MCF 10A (cell line): ENCODE results near the gene DCP2. TPM values are rescaled to one million over a fixed set of nuclear protein-coding genes. Genes with fewer than 3 reads are reported as not detected.

ENCODE experiments used
- BruUV-seq: library from RNA; stranded (reverse); fragments of 400-500 nt; replicated peaks from 2 replicates; lab custom pipeline; 2021; lab: Mats Ljungman, UMichigan
- CTCF ChIA-PET: fragments of 300-600 bp; sonication (Branson Sonifier 250); formaldehyde crosslinking; extraction: SDS; loops from one replicate; lab custom pipeline; 2021; ENCODE audit warnings: antibody characterized with exemption, inconsistent platforms; lab: Yijun Ruan, JAX
- POLR2A ChIA-PET: fragments of 300-600, 350-650 bp; sonication (Branson Sonifier 250); formaldehyde crosslinking; extraction: SDS; loops from one replicate; lab custom pipeline; 2020; ENCODE audit warnings: antibody characterized with exemption, inconsistent platforms; lab: Yijun Ruan, JAX
- DNase-seq: peaks from one replicate; pipeline ENCODE4 v3.0.0-alpha.2; 2018; ENCODE audit not compliant: unreplicated experiment
- H3K27ac Mint-ChIP-seq: one replicate; pipeline ENCODE4 v1.8.0; 2022; ENCODE audit warnings: mild to moderate bottlenecking, low read depth, mixed read lengths; ENCODE audit not compliant: unreplicated experiment
- H3K27me3 Mint-ChIP-seq: one replicate; pipeline ENCODE4 v1.8.0; 2022; ENCODE audit warnings: mixed read lengths; ENCODE audit not compliant: insufficient read depth, unreplicated experiment
- H3K36me3 Mint-ChIP-seq: one replicate; pipeline ENCODE4 v1.8.0; 2022; ENCODE audit warnings: mild to moderate bottlenecking, moderate library complexity, mixed read lengths; ENCODE audit not compliant: insufficient read depth, unreplicated experiment
- H3K4me1 Mint-ChIP-seq: one replicate; pipeline ENCODE4 v1.8.0; 2022; ENCODE audit warnings: mixed read lengths; ENCODE audit not compliant: insufficient read depth, unreplicated experiment
- H3K4me3 Mint-ChIP-seq: one replicate; pipeline ENCODE4 v1.8.0; 2022; ENCODE audit warnings: mild to moderate bottlenecking, moderate library complexity, mixed read lengths; ENCODE audit not compliant: unreplicated experiment
- H3K9me3 Mint-ChIP-seq: one replicate; pipeline ENCODE4 v1.8.0; 2022; ENCODE audit warnings: mixed read lengths; ENCODE audit not compliant: unreplicated experiment
- CTCF ChIP-seq: fragments of 200-600 bp; IDR thresholded peaks from one replicate; pipeline ENCODE4 v1.8.0; 2022; ENCODE audit warnings: antibody characterized with exemption, mild to moderate bottlenecking; ENCODE audit not compliant: unreplicated experiment
- intact Hi-C: fragments of 100-400 bp; cut with micrococcal nuclease; formaldehyde crosslinking; loops from 2 replicates; pipeline ENCODE4 v1.14.1; 2022
- total RNA-seq: library from RNA; stranded (reverse); gene quantifications from 2 replicates; pipeline ENCODE4 v1.2.3, GENCODE V29; 2022

Gene DCP2
- total RNA-seq, 1 experiment from 2014 or later: 34.1 TPM

- H3K9me3 Mint-ChIP-seq: no peaks in the 10 kb centered on the region
- TF ChIP-seq CTCF: no peak
- intact Hi-C loops: no loop called here
- H3K4me1 Mint-ChIP-seq: peaks cover 6% of the 10 kb centered on the region
- BruUV-seq: no TSS peak
- no peak for DNase-seq
- no peak overlapping the region for H3K27ac Mint-ChIP-seq
- H3K4me3 Mint-ChIP-seq: no peak overlapping the region
- ChIA-PET CTCF (interaction anchor here (1.4 kb wide), 1 partner anchor 31 kb away, joined by 4 read pairs; no protein-coding TSS in a partner anchor), POLR2A (no interaction called here)
- H3K27me3 Mint-ChIP-seq: no peaks in the 10 kb centered on the region
- peaks cover 79% of the 10 kb centered on the region for H3K36me3 Mint-ChIP-seq
Observed at GRCh38 chr5:113027431-113027830, 50.8 kb downstream of the DCP2 start.

GRCh38 chr5:113029614-113030013 is 53.0 kb downstream of the DCP2 start:
- TF ChIP-seq CTCF: no peak
- Mint-ChIP-seq H3K4me3 (no peak overlapping the region), H3K9me3 (no peaks in the 10 kb centered on the region), H3K27me3 (no peaks in the 10 kb centered on the region), H3K36me3 (peaks cover 59% of the 10 kb centered on the region), H3K27ac (peak overlapping the region; percentile 27), H3K4me1 (peaks cover 6% of the 10 kb centered on the region)
- intact Hi-C loops: no loop called here
- ChIA-PET POLR2A (interaction anchor here (1.1 kb wide), 2 partner anchors 8 to 9 kb away, joined by 4 to 5 read pairs; no protein-coding TSS in a partner anchor), CTCF (interaction anchor here (0.6 to 1.0 kb wide), 5 partner anchors 13 to 301 kb away, joined by 3 to 4 read pairs (median 4); no protein-coding TSS in a partner anchor)
- BruUV-seq: no TSS peak
- DNase-seq: no peak

GRCh38 chr5:113031104-113031503 is 54.5 kb downstream of the DCP2 start:
- CTCF ChIA-PET: no interaction called here
- peaks cover 52% of the 10 kb centered on the region for H3K36me3 Mint-ChIP-seq
- intact Hi-C loops: no loop called here
- H3K27me3 Mint-ChIP-seq: no peaks in the 10 kb centered on the region
- BruUV-seq: no TSS peak
- DNase-seq: no peak
- H3K27ac Mint-ChIP-seq: no peak overlapping the region
- H3K4me3 Mint-ChIP-seq: no peak overlapping the region
- H3K4me1 Mint-ChIP-seq: peaks cover 6% of the 10 kb centered on the region
- no peaks in the 10 kb centered on the region for H3K9me3 Mint-ChIP-seq
- no peak for TF ChIP-seq CTCF
- POLR2A ChIA-PET: interaction anchor here (0.6 to 1.2 kb wide), 3 partner anchors 18 to 406 kb away, joined by 3 read pairs; no protein-coding TSS in a partner anchor

GRCh38 chr5:113031557-113031956 is 55.0 kb downstream of the DCP2 start:
- ChIA-PET CTCF (no interaction called here), POLR2A (interaction anchor here (0.7 to 1.2 kb wide), 2 partner anchors 18 to 406 kb away, joined by 3 read pairs; no protein-coding TSS in a partner anchor)
- DNase-seq: no peak
- Mint-ChIP-seq H3K36me3 (peaks cover 50% of the 10 kb centered on the region), H3K4me3 (no peak overlapping the region), H3K9me3 (no peaks in the 10 kb centered on the region), H3K27ac (no peak overlapping the region), H3K4me1 (peaks cover 6% of the 10 kb centered on the region), H3K27me3 (no peaks in the 10 kb centered on the region)
- no peak for TF ChIP-seq CTCF
- BruUV-seq: no TSS peak
- intact Hi-C loops: no loop called here
